HepG2 (cell line): ENCODE measurements around the gene PCBP1. TPM values are rescaled to one million over a fixed set of nuclear protein-coding genes. Genes with fewer than 3 reads are reported as not detected.

Source experiments
- AHR ChIP-seq: IDR thresholded peaks from 2 replicates; pipeline ENCODE4 v1.6.1; 2018; ENCODE audit warnings: missing genetic modification reagents, missing compliant biosample characterization
- ARID5B ChIP-seq: IDR thresholded peaks from 2 replicates; pipeline ENCODE4 v1.4.0; 2020; ENCODE audit warnings: mild to moderate bottlenecking, missing genetic modification reagents
- ATF5 ChIP-seq: sonication (generic); formaldehyde crosslinking; IDR thresholded peaks from 2 replicates; pipeline ENCODE4 v1.4.0; 2020; ENCODE audit warnings: mild to moderate bottlenecking, low read depth, missing genetic modification reagents
- NFKBIZ ChIP-seq: IDR thresholded peaks from 2 replicates; pipeline ENCODE4 v1.6.1; 2018; ENCODE audit warnings: missing genetic modification reagents, missing compliant biosample characterization
- PHF8 ChIP-seq: sonication (generic); formaldehyde crosslinking; IDR thresholded peaks from 2 replicates; pipeline ENCODE4 v1.5.0; 2020; ENCODE audit warnings: missing genetic modification reagents
- SIN3A ChIP-seq: IDR thresholded peaks from 2 replicates; pipeline ENCODE4 v1.6.1; 2011; ENCODE audit warnings: low read depth, mild to moderate bottlenecking, control low read depth, low read length, borderline replicate concordance
- SP5 ChIP-seq: IDR thresholded peaks from 2 replicates; pipeline ENCODE4 v1.6.1; 2016; ENCODE audit warnings: low read depth, borderline replicate concordance
- TBP ChIP-seq: sonication (generic); formaldehyde crosslinking; IDR thresholded peaks from 2 replicates; pipeline ENCODE4 v1.5.0; 2020; ENCODE audit warnings: missing genetic modification reagents
- ZFP36L2 ChIP-seq: sonication (generic); formaldehyde crosslinking; IDR thresholded peaks from 2 replicates; pipeline ENCODE4 v1.4.0; 2020; ENCODE audit warnings: missing genetic modification reagents
- ZFP90 ChIP-seq: sonication (generic); formaldehyde crosslinking; IDR thresholded peaks from 2 replicates; pipeline ENCODE4 v1.8.0; 2022; ENCODE audit warnings: missing genetic modification reagents, mild to moderate bottlenecking, inconsistent platforms, borderline replicate concordance
- ZNF207 ChIP-seq: fragments of 450-650 bp; IDR thresholded peaks from 2 replicates; pipeline ENCODE4 v1.6.1; 2016; ENCODE audit warnings: antibody characterized with exemption, borderline replicate concordance
- ZNF34 ChIP-seq: sonication (generic); formaldehyde crosslinking; IDR thresholded peaks from 2 replicates; pipeline ENCODE4 v1.4.0; 2020; ENCODE audit warnings: mild to moderate bottlenecking, missing genetic modification reagents, borderline replicate concordance
- ZNF75D ChIP-seq: sonication (generic); formaldehyde crosslinking; IDR thresholded peaks from 2 replicates; pipeline ENCODE4 v1.8.1; 2023; ENCODE audit warnings: missing genetic modification reagents, mild to moderate bottlenecking, borderline replicate concordance
- ZNF776 ChIP-seq: sonication (generic); formaldehyde crosslinking; IDR thresholded peaks from 2 replicates; pipeline ENCODE4 v1.4.0; 2020; ENCODE audit warnings: mild to moderate bottlenecking, missing genetic modification reagents
- ZNF782 ChIP-seq: sonication (generic); formaldehyde crosslinking; IDR thresholded peaks from 2 replicates; pipeline ENCODE4 v1.4.0; 2020; ENCODE audit warnings: missing genetic modification reagents, mild to moderate bottlenecking, borderline replicate concordance
- polyA plus RNA-seq, 8 experiments: library from polyadenylated mRNA; depleted of rRNA in 3 of 8; stranded (reverse) in 7 of 8; unstranded in 1 of 8; fragments of >200 nt; fragmentation: Illumina TruSeq in 4 of 8; extraction: Trizol in 4 of 8; gene quantifications; 2 replicates each; pipeline versions ENCODE4 v1.2.1 to v1.2.3, GENCODE V29; 2011 to 2016; ENCODE audit warnings: low read depth in 4 of 8, missing spikeins in 1 of 8, mixed read lengths in 1 of 8; ENCODE audit not compliant: insufficient read depth in 1 of 8
- total RNA-seq, 5 experiments: library from RNA; depleted of rRNA; stranded (reverse); fragments of >200 nt; fragmentation: Illumina TruSeq; extraction: Trizol; gene quantifications; 2 replicates each; pipeline ENCODE4 v1.2.3, GENCODE V29; 2016; ENCODE audit warnings: low read depth in 1 of 5
- TF ChIP-seq, protein P1 (sequence below): sonication (generic); formaldehyde crosslinking; conservative IDR thresholded peaks from 2 replicates; pipeline ENCODE4 v1.4.0; 2020; ENCODE audit warnings: missing genetic modification reagents
- TF ChIP-seq, protein P2 (sequence below): sonication (generic); formaldehyde crosslinking; IDR thresholded peaks from 2 replicates; pipeline ENCODE4 v1.8.1; 2022; ENCODE audit warnings: mild to moderate bottlenecking, missing genetic modification reagents
- TF ChIP-seq, protein P3 (sequence below): sonication (generic); formaldehyde crosslinking; IDR thresholded peaks from 2 replicates; pipeline ENCODE4 v1.5.0; 2020; ENCODE audit warnings: mild to moderate bottlenecking, missing genetic modification reagents

Gene PCBP1
- total and polyA plus RNA-seq, 2 of the 13 experiments (the other 11 are each of a cell fraction or from before 2014, with no cell fraction given): 32.0 to 137 TPM

DNA sequence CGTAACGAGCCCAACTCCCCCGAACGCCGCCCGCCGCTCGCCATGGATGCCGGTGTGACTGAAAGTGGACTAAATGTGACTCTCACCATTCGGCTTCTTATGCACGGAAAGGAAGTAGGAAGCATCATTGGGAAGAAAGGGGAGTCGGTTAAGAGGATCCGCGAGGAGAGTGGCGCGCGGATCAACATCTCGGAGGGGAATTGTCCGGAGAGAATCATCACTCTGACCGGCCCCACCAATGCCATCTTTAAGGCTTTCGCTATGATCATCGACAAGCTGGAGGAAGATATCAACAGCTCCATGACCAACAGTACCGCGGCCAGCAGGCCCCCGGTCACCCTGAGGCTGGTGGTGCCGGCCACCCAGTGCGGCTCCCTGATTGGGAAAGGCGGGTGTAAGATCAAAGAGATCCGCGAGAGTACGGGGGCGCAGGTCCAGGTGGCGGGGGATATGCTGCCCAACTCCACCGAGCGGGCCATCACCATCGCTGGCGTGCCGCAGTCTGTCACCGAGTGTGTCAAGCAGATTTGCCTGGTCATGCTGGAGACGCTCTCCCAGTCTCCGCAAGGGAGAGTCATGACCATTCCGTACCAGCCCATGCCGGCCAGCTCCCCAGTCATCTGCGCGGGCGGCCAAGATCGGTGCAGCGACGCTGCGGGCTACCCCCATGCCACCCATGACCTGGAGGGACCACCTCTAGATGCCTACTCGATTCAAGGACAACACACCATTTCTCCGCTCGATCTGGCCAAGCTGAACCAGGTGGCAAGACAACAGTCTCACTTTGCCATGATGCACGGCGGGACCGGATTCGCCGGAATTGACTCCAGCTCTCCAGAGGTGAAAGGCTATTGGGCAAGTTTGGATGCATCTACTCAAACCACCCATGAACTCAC is 673 bp downstream of the PCBP1 start (continued):
- TF ChIP-seq PHF8 (CRISPR knock-in tag) (peak; percentile 57; the same call in 1 of the 2 replicates), ATF5 (CRISPR knock-in tag) (peak; percentile 25; the same call in 1 of the 2 replicates), ZNF776 (CRISPR knock-in tag) (peak; percentile 90), ZNF75D (CRISPR knock-in tag) (no peak), SP5 (CRISPR knock-in tag) (no peak), ARID5B (CRISPR knock-in tag) (peak; percentile 24), NFKBIZ (CRISPR knock-in tag) (no peak; the same call in 1 of the 2 replicates), ZNF782 (CRISPR knock-in tag) (peak; percentile 30; the same call in 1 of the 2 replicates), ZNF207 (no peak), ZFP90 (CRISPR knock-in tag) (peak; percentile 48; the same call in 1 of the 2 replicates), ZNF34 (no peak; the same call in none of the 2 replicates), SIN3A (peak; percentile 24; the same call in 1 of the 2 replicates), TBP (CRISPR knock-in tag) (no peak), ZFP36L2 (CRISPR knock-in tag) (peak; percentile 60; the same call in 1 of the 2 replicates), AHR (peak; percentile 63; the same call in 1 of the 2 replicates)
- TF ChIP-seq, protein P1, sequence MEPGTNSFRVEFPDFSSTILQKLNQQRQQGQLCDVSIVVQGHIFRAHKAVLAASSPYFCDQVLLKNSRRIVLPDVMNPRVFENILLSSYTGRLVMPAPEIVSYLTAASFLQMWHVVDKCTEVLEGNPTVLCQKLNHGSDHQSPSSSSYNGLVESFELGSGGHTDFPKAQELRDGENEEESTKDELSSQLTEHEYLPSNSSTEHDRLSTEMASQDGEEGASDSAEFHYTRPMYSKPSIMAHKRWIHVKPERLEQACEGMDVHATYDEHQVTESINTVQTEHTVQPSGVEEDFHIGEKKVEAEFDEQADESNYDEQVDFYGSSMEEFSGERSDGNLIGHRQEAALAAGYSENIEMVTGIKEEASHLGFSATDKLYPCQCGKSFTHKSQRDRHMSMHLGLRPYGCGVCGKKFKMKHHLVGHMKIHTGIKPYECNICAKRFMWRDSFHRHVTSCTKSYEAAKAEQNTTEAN: no peak
- TF ChIP-seq, protein P2, sequence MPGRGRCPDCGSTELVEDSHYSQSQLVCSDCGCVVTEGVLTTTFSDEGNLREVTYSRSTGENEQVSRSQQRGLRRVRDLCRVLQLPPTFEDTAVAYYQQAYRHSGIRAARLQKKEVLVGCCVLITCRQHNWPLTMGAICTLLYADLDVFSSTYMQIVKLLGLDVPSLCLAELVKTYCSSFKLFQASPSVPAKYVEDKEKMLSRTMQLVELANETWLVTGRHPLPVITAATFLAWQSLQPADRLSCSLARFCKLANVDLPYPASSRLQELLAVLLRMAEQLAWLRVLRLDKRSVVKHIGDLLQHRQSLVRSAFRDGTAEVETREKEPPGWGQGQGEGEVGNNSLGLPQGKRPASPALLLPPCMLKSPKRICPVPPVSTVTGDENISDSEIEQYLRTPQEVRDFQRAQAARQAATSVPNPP (CRISPR knock-in tag): peak; percentile 63; the same call in 1 of the 2 replicates
- TF ChIP-seq, protein P3, sequence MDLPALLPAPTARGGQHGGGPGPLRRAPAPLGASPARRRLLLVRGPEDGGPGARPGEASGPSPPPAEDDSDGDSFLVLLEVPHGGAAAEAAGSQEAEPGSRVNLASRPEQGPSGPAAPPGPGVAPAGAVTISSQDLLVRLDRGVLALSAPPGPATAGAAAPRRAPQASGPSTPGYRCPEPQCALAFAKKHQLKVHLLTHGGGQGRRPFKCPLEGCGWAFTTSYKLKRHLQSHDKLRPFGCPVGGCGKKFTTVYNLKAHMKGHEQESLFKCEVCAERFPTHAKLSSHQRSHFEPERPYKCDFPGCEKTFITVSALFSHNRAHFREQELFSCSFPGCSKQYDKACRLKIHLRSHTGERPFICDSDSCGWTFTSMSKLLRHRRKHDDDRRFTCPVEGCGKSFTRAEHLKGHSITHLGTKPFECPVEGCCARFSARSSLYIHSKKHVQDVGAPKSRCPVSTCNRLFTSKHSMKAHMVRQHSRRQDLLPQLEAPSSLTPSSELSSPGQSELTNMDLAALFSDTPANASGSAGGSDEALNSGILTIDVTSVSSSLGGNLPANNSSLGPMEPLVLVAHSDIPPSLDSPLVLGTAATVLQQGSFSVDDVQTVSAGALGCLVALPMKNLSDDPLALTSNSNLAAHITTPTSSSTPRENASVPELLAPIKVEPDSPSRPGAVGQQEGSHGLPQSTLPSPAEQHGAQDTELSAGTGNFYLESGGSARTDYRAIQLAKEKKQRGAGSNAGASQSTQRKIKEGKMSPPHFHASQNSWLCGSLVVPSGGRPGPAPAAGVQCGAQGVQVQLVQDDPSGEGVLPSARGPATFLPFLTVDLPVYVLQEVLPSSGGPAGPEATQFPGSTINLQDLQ: no peak
